ENCODE results near the gene CEP89.

GRCh38 chr19:32930567-32930966 is 41.2 kb downstream of the CEP89 start:
- TF ChIP-seq CTCF (IDR thresholded peaks at IDR 0.05) = no peak
- no peak for TF ChIP-seq POLR2A (IDR thresholded peaks at IDR 0.05)
